Motor neuron (in vitro differentiated cells): ENCODE measurements around the gene PDSS1. TPM values are rescaled to one million over a fixed set of nuclear protein-coding genes. Genes with fewer than 3 reads are reported as not detected.
"Not testable (repeated sequence)": the region's sequence is repeated elsewhere in the genome, so short reads cannot be mapped to it uniquely, and the experiment has no call there.

Source experiments
- ATAC-seq, 8 experiments: fragments of 200-7000 bp; cut with Tn5 transposase; replicated peaks in 6 of 8; 2 replicates each; pipeline ENCODE4 v1.8.0; 2021; ENCODE audit warnings: mild to moderate bottlenecking in 8 of 8, moderate library complexity in 8 of 8
- H3K27ac ChIP-seq, 2 donors: fragments of 250-450 bp; sonication (Bioruptor Pico); 2 replicates each; pipeline ENCODE4 v1.9.0; 2021; ENCODE audit warnings: antibody characterized with exemption in 2 of 2, mild to moderate bottlenecking in 2 of 2, moderate library complexity in 1 of 2
- H3K4me1 ChIP-seq, 2 donors: fragments of 250-450 bp; sonication (Bioruptor Pico); replicated peaks in 1 of 2; 2 replicates each; pipeline ENCODE4 v1.6.1; 2021; ENCODE audit warnings: antibody characterized with exemption in 2 of 2, mild to moderate bottlenecking in 2 of 2, moderate library complexity in 1 of 2
- H3K4me3 ChIP-seq, 5 donors: fragments of 250-450 bp; sonication (Bioruptor Pico); 2 replicates each; pipeline ENCODE4 v1.9.0; 2021; ENCODE audit warnings: antibody characterized with exemption in 5 of 5, mild to moderate bottlenecking in 5 of 5, moderate library complexity in 4 of 5
- WGBS, 10 experiments: fragments of 450-650 bp; shearing (Covaris generic); methylation state at CpG; one replicate each; pipeline ENCODE4 v1.0.0; 2022; 5-methylcytosine and 5-hydroxymethylcytosine counted together
- in situ Hi-C, 9 experiments: fragments of 400-800 bp; cut with MboI; loops; one replicate each; pipeline ENCODE4 v1.15.0; 2021; ENCODE audit warnings: low sequenced_read_pairs in 9 of 9, low pct_unique_long_range_greater_than_20kb in 2 of 9; ENCODE audit not compliant: unreplicated experiment in 9 of 9
- total RNA-seq, 8 experiments: library from RNA; unstranded; fragments of 300-600 nt; gene quantifications; 2 replicates each; pipeline versions ENCODE4 v1.2.3 to v1.2.4, GENCODE V29; 2022

PDSS1 gene
- total RNA-seq, 8 experiments from 2014 or later = 6.4 to 24.6 (median 8.7) TPM

DNA sequence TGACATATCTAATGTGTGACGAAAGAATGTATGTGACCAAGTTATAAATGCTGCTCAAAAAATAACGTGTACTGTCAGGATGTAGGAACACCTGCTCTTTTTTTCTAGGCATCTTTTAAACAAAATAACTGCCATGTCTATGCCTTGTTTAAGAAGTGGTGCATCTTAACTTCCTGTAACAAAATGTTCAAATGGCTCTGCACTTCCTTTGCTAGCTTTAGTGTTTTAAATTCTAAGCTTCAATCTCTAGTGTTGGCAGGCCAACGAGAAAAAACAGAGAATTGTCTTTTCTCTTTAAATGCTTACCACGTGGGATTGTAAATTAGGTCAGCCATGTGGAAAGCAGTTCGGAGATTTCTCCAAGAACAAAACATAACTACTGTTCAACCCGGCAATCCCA lies 14.6 kb upstream of the PDSS1 start:
- no peak overlapping the region for H3K4me3 ChIP-seq
- ATAC-seq = no peak
- no peaks in the 10 kb centered on the region for H3K4me1 ChIP-seq
- in situ Hi-C loops = no loop called here
- WGBS, 10 experiments = 38 to 90% (median 77%) methylated on average over 1 to 6 of the region's 6 CpGs
- no peak overlapping the region for H3K27ac ChIP-seq

- peak; percentile 54 to 97 (median 78) for ATAC-seq
- H3K4me3 ChIP-seq, H3K27ac ChIP-seq, in situ Hi-C loops, H3K4me1 ChIP-seq: not testable (repeated sequence)
- WGBS, 10 experiments = 10 to 40% (median 24%) methylated on average over 1 to 6 of the region's 6 CpGs; no CpG with 5 or more reads in 2 of the 10 experiments
Measured at GRCh38 chr10:26684667-26685264, 12.7 kb upstream of the PDSS1 start.

DNA sequence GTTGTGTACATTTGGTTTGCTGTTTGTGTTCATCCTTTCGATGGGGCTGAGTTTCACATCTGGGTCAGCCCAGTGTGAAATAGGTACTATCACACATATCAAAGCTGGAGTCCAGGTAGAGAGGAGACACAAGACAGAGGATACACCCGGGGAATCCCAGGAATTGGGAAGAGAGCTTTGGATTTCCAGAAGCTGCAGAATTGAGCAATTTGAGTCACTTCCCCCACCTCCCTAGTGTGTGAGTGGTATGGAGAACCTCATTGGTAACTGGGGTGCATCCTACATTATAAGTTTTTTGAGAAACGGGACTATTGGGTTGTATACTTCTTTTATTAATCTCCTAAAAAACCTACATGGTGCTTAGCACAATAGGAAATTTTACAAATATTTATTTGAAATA lies 12.1 kb upstream of the PDSS1 start:
- WGBS, 10 experiments = 45 to 94% (median 71%) methylated on average over 1 to 3 of the region's 3 CpGs; no CpG with 5 or more reads in 4 of the 10 experiments
- ATAC-seq = no peak
- Histone ChIP-seq H3K4me3 (no peak overlapping the region), H3K4me1 (no peaks in the 10 kb centered on the region), H3K27ac (no peak overlapping the region)
- in situ Hi-C loops = no loop called here

DNA sequence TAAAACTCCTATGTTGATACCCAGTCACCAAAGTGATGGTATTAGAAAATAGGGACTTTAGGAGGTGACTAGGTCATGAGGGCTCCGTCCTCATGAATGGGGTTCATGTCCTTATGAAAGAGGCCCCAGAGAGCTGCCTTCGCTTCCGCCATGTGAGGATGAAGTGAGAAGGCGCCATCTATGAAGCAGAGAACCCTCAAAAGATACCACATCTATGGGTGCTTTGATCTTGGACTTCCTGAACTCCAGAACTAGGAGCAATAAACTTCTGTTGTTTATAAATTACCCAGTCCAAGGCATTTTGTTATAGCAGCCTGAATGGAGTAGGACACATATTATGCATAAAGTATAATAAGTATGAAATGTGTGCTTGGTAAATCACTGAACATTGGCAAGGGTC lies 8.1 kb upstream of the PDSS1 start:
- WGBS, 10 experiments = 60 to 100% (median 77%) methylated on average over 1 to 4 of the region's 4 CpGs; no CpG with 5 or more reads in 4 of the 10 experiments
- in situ Hi-C loops = no loop called here
- no peaks in the 10 kb centered on the region for H3K4me1 ChIP-seq
- H3K4me3 ChIP-seq = no peak overlapping the region
- no peak overlapping the region for H3K27ac ChIP-seq
- no peak for ATAC-seq

- H3K4me3 ChIP-seq = no peak overlapping the region
- in situ Hi-C loops = no loop called here
- 0 to 100% (median 49%) methylated on average over 1 to 6 of the region's 6 CpGs for WGBS, 10 experiments
- no peaks in the 10 kb centered on the region for H3K4me1 ChIP-seq
- ATAC-seq = no peak
- no peak overlapping the region for H3K27ac ChIP-seq
Measured at GRCh38 chr10:26690731-26691475, 6.6 kb upstream of the PDSS1 start.

GRCh38 chr10:26694536-26694935 lies 3.0 kb upstream of the PDSS1 start:
- WGBS, 10 experiments = 0 to 83% (median 72%) methylated on average over 1 to 4 of the region's 4 CpGs; no CpG with 5 or more reads in 3 of the 10 experiments
- H3K4me3 ChIP-seq, H3K4me1 ChIP-seq, in situ Hi-C loops, H3K27ac ChIP-seq, ATAC-seq: not testable (repeated sequence)

GRCh38 chr10:26696786-26697162 lies 727 bp upstream of the PDSS1 start:
- 0 to 100% (median 43%) methylated on average over 1 to 11 of the region's 11 CpGs; no CpG with 5 or more reads in 1 of the 10 experiments for WGBS, 10 experiments
- peak in 2 of 8 experiments; percentile 1 to 4 for ATAC-seq
- Histone ChIP-seq H3K4me3 (peak overlapping the region; percentile 70 to 99 (median 97)), H3K27ac (peak overlapping the region; percentile 92 to 93), H3K4me1 (peaks cover 5 to 8% of the 10 kb centered on the region in 2 donors)
- in situ Hi-C loops = no loop called here

- H3K4me1 ChIP-seq = peaks cover 5 to 8% of the 10 kb centered on the region in 2 donors
- ATAC-seq = peak in 1 of 8 experiments; percentile 2
- H3K4me3 ChIP-seq = peak overlapping the region; percentile 70 to 99 (median 97)
- 0 to 7% (median 3%) methylated on average over 1 to 10 of the region's 42 CpGs; no CpG with 5 or more reads in 2 of the 10 experiments for WGBS, 10 experiments
- in situ Hi-C loops = no loop called here
- peak overlapping the region; percentile 92 to 93 for H3K27ac ChIP-seq
Measured at GRCh38 chr10:26697922-26698608, 564 bp downstream of the PDSS1 start.

GRCh38 chr10:26698909-26699308 lies 1.4 kb downstream of the PDSS1 start:
- Histone ChIP-seq H3K4me3 (peak overlapping the region in 4 of 5 donors; percentile 90 to 99 (median 98)), H3K27ac (no peak overlapping the region)
- in situ Hi-C loops = no loop called here

DNA sequence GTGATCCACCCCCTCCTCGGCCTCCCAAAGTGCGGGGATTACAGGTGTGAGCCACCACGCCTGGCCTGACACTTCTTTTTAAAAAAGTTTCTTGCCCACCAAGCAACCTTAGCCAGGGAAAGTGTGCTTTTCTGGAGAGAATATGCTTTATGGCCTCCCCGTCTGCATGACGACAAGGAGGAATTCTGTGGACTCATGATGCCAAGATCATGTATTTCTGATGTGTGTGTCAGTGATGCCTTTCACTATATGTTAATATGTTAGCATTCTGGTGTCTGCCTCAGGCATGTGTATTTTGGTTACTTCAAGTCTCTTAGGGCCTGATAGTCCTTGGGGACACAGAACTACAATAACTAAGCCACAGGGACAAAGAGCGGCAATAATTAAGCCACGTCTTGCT lies 2.1 kb downstream of the PDSS1 start:
- WGBS, 10 experiments = 93 to 100% (median 100%) methylated on average over 1 to 4 of the region's 7 CpGs; no CpG with 5 or more reads in 3 of the 10 experiments
- Histone ChIP-seq H3K27ac (no peak overlapping the region), H3K4me1 (peaks cover 5 to 8% of the 10 kb centered on the region in 2 donors), H3K4me3 (no peak overlapping the region)
- in situ Hi-C loops = loop anchor here in 3 of 9 experiments (25.0 kb wide), 1 partner anchor 163 kb away; the partner anchor contains the start of gene ABI1 (in 3 of the 3)
- no peak for ATAC-seq

More at GRCh38 chr10:26698909-26699308, 1.4 kb downstream of the PDSS1 start:
- peaks cover 5 to 8% of the 10 kb centered on the region in 2 donors for H3K4me1 ChIP-seq
- no peak for ATAC-seq
- WGBS, 10 experiments = 40 to 100% (median 88%) methylated on average over 1 to 2 of the region's 2 CpGs; no CpG with 5 or more reads in 3 of the 10 experiments

DNA sequence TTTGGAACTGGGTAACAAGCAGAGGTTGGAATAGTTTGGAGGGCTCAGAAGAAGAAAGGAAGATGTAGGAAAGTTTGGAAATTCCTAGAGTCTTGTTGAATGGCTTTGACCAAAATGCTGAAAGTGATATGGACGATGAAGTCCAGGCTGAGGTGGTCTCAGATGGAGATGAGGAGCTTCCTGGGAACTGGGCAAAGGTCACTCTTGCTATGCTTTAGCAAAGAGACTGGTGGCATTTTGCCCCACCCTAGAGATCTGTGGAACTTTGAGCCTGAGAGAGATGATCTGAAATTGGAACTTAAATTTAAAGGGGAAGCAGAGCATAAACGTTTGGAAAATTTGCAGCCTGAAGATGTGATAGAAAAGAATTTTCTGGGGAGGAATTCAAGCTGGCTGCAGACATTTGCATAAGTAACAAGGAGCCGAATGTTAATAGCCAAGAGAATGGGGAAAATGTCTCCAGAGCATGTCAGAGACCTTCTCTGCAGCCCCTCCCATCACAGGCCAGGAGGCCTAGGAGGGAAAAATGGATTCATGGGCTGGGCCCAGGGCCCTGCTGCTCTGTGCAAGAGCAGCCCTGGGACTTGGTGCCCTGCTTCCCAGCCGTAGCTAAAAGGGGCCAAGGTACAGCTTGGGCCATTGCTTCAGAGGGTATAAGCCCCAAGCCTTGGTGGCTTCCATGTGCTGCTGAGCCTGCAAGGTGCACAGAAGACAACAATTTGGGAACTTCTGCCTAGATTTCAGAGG lies 3.6 kb downstream of the PDSS1 start:
- no peak for ATAC-seq
- Histone ChIP-seq H3K4me1 (peaks cover 5 to 8% of the 10 kb centered on the region in 2 donors), H3K4me3 (no peak overlapping the region), H3K27ac (no peak overlapping the region)
- in situ Hi-C loops = loop anchor here in 3 of 9 experiments (25.0 kb wide), 1 partner anchor 161 kb away; the partner anchor contains the start of gene ABI1 (in 3 of the 3)
- WGBS, 10 experiments = 0 to 100% (median 63%) methylated on average over 1 to 3 of the region's 4 CpGs; no CpG with 5 or more reads in 1 of the 10 experiments

DNA sequence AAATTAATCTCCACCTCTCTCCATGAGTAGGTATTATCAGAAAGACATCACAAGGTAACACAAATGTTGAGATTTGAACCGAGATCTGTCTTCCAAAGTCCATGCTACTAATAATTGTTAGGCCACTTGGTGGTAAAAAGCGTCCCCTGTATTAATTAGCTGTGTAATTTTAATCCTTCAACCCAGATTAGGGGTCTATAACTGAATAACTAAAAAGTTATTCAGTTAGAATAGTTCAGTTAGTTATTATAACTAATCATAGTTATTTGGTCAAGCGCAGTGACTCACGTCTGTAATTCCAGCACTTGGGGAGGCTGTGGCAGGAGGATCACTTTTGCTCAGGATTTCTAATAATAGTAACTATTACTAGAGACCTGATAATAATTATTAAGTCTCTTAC lies 5.6 kb downstream of the PDSS1 start:
- no peak overlapping the region for H3K4me3 ChIP-seq
- H3K4me1 ChIP-seq = peaks cover 4 to 5% of the 10 kb centered on the region in 2 donors
- in situ Hi-C loops = loop anchor here in 3 of 9 experiments (25.0 kb wide), 1 partner anchor 159 kb away; the partner anchor contains the start of gene ABI1 (in 3 of the 3)
- no peak overlapping the region for H3K27ac ChIP-seq
- 20 to 100% (median 83%) methylated on average over 1 to 3 of the region's 4 CpGs; no CpG with 5 or more reads in 3 of the 10 experiments for WGBS, 10 experiments
- ATAC-seq = no peak
